Activated naive CD4-positive, alpha-beta T cell (primary cell): ENCODE results near the gene NUMA1.

Source experiments
- DNase-seq, 4 experiments: peaks; one replicate each; lab custom pipeline; 2025; lab: John Stamatoyannopoulos, UW

NUMA1 gene

DNA sequence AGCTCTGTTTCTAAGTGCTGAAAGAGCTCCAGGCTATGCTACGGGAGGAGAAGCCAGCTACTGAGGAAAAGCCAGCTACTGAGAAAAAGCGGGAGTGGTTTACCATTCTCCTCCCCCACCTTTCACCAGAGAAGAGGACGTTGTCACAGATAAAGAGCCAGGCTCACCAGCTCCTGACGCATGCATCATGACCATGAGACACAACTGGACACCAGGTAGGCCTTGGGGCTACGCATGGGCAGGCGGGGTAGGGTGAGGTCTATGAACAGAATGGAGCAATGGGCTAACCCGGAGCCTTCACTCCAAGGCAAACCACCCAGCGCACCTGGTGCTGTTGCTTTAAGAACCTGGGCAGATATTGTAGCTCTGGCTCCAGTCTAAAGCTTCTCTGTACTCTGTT is 80.5 kb downstream of the NUMA1 start:
- no peak for DNase-seq

DNA sequence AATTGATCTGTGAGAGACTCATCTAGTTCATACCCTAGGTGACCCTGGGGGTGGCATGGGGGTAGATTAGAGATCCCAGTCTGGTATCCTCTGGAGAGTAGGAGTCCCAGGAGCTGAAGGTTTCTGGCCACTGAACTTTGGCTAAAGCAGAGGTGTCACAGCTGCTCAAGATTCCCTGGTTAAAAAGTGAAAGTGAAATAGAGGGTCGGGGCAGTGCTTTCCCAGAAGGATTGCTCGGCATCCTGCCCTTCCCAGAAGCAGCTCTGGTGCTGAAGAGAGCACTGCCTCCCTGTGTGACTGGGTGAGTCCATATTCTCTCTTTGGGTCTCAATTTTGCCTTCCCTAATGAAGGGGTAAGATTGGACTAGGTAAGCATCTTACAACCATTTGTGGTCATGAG is 81.0 kb downstream of the NUMA1 start:
- no peak for DNase-seq

DNA sequence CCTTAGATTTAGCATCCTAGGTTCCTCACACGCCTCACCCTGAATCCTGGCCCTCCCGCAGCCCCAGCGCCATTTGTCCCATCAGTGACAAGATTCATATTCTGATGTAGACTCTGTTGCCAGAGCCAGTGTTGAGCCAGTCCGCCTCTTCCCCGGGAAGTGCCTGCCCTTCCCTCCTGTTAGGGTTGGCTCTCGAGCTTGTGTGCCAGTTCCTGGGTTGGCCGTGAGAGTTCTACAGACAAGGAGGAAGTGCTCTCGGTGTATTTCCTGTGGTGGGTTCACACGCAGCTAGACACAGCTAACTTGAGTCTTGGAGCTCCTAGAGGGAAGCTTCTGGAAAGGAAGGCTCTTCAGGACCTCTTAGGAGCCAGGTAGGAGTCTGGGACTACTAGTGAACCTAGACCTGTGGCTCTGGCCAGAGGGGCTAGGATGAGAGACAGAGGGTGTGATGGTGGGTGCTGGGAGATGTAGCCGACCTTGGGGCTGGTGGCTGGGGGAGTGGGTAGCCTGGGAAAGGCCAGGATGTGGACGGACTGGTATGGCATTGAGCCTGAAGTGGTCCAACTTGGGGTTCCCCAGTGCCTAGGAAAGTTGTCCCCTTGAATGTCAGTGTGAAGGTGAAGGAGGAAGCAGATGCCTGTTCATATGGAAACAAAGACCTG is 81.6 kb downstream of the NUMA1 start, which contains the start of gene IL18BP:
Gene IL18BP (plus strand): TSS at position 261 of the 662 bp plus-strand sequence. CDS start 1,076 bp downstream, outside the sequence.
- peak in 1 of 4 experiments; percentile 9 for DNase-seq

DNA sequence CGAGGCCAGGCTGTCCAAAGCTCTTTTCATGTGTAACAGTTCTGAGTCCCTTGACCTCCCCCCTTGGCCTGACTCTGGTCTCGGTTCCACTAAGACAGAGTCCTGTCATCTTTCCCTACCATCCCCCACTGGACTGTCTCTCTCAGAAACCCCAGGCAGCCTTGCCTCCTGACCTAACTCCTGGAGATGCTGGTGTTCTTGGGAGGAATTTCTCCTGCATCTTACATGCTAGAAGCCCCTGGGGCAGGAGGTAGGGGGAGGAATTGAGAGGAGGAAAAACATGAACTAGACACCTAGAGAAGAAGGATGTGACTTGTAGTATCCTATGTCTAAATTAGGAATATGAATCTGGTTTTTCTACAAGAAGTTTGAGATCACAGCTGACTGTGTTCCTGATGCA is 82.3 kb downstream of the NUMA1 start:
- DNase-seq, result no peak

DNA sequence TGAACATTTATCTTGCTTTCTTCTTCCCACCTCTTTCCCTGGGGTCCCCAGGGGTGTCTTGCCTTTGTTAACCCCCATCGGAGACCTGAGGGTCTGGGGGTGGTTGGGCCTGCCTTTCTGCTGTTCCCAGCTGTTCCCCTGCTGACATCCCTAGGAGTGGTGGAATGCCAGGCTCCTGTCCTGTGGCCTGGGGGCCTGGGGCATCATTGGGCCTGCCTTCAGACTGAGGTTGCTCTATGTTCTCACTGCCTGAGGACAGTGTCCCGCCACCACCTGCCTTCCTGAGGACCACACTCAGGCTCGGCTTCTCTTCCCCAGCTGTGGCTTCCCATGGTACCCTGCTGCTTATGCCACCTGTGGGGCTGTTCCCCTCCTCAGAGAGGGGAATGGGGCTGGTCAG is 82.7 kb downstream of the NUMA1 start:
- no peak for DNase-seq

DNA sequence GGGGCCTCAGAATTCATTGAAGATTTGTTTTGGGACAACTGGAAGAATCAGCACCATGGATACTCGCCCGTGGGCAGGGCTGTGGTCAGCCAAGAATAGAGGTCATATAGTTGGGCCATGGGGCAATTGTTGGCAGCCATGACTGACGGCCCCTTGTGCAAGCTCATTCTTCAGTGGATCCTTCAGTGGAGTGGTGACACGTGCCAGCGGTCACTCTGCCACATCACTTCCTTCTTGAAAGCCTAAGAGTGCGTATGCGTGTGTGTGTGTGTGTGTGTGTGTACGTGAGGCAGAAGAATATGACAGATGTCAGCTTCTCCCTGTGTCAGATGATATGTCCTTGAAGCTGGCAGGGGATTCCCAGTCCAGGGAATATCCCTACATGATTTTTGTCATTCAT is 83.4 kb downstream of the NUMA1 start:
- no peak for DNase-seq

DNA sequence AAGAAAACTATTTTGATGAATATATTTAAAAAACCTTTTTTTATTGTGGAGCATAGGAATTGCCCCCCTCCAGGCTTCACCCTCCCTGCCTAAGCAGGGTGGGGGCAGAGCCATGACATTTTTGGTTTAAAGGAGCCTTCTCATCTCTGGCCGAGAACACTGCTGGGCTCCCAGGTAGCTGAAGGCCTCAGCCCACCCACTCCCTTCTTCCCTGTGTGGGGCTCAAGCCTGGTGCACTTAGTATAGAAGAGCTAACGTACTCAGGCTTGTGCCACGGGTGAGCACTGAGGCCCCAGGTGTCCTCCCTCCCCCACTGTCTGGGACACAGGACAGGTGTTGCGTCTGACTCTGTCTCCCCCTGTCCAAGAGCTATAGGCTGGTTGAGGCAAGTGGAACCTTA is 83.8 kb downstream of the NUMA1 start:
- no peak for DNase-seq

DNA sequence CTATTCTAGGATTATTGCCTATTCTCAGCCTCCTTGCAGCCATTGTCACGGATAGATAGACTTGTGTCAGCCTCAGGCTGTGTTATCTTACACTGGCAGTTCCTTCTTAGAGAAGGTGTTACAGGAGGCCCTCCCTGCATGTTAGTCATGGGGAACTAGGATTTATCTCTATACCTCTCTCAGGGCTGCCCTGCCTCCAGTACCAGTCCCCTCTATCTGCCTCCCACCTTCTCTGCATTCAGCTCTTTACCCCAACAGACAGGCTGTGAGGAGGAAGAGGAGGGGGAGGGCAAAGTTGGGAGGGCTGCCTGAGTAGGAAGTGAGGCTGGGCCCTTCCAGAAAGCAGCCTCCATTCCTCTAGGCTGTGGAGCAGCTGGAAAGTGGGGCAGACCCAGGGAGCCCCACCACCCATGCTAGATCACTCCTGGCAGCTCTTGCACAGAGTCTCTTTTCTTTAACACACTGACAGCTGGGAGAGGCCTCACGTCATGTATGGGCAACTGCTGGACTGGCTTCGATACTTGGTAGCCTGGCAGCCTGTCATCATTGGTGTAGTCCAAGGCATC is 84.5 kb downstream of the NUMA1 start:
- no peak for DNase-seq

DNA sequence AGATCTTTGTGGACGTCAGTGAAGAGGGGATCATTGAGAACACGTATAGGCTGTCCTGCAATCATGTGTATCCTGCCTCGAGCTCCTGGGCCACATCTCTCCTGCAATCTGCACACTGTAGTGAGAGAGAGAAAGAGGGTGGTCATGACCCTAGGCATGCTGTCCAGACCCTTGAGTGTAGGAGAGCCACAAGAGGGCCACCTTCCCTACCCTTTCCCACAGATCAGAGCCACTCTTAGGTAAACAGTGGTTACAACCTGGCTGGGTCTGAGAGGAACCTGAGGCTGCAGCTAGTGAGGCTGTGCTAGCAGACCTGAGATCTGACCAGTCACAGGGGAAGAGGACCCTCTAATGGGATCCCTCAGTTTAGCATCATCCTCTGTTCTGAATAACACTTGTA is 85.6 kb downstream of the NUMA1 start:
- no peak for DNase-seq

DNA sequence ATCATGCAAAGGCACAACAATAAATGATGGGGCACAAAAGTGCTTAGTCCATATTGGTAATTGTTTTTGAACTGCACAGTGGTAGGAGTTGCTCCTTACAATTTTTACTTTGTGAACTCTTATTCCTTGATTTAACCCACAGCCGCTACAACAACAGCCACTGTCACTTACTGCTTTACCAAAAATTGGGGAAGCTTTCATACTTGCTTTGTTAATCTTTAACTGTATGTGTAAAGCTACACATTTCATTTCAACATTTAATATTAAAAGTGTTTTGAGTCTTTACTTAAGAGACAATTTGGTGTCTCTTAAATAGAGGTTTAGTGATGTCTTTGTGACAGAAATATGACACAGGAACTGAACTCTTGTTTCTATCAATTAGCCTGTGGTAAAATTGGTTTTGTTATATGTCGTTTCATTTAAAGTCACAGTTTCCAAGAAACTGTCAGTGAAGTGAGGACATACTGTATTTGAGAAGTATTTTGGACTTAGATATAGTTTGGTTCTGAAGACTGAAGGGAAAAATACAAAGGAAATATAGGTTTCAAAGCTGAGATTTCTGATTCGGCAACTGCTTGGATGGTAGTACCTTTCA is 88.1 kb downstream of the NUMA1 start:
- DNase-seq, result no peak

DNA sequence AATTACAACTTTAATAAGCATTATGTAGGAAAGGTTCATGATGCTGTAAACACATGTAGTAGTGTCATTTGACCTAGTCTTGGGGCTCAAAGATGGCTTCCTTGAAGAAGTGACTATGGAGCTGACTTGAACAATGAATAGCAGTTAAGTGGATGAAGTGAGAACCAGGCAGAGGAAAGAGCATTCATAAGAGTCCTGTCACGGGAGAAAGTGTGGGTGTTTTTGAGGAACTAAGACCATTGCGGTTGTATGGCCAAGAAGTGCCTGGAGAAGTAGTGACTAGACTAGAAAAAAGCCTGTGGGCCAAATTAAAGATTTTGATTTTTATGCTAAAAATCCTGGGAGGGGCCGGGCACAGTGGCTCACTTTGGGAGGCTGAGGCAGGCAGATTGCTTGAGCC is 88.8 kb downstream of the NUMA1 start:
- no peak for DNase-seq

DNA sequence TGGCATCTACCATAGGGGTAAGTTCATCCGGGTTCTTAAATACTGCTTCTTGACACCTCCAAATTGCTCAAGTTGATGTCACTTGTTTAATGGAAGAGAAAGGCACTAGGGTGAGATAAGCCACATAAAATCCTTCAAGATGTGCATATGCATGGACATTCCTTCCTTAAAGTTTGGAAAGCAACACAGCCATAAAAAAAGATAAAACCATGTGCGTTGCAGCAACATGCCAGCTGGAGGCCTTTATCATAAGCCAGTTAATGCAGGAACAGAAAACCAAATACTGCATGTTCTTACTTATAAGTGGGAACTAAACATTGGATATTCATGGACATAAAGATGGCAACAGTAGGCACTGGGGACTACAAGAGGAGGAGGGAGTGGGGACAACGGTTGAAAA is 89.6 kb downstream of the NUMA1 start:
- DNase-seq, result no peak

DNA sequence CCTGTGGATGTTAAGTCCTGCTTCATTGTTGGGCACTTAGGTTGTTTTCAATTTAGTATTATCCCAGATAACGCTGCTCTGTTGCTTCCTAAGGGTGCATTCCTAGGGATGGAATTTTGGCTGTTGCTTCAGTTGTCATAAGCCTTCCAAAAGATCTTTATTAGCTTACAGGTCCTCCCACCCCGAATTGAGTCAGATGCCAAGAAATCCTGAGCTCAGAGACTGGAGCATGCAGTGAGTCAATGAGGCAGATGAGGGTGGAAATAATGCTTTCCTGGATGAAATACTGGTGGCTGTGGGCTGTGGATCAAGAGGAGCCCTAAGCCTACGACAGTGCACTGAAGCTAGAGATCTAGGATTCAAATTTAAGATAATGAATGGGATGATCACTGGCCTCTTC is 92.3 kb downstream of the NUMA1 start:
- no peak for DNase-seq

DNA sequence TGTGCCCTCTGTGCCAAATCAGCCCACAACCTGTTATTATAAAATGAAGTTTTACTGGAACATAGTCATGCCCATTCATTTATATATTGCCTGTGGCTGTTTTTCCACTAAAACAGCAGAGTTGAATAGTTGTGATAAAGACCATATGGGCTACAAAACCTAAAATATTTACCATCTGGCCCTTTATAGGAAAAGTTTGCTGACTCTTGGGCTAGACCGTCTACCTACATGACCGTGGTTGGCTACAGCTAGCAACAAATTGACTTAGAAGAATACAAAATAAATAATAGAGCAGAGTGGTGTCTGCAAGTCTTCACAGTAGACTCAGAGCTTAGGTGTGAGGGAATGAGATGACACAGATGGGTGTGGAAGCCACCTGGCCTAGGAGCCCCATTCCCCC is 92.8 kb downstream of the NUMA1 start:
- DNase-seq, result no peak

DNA sequence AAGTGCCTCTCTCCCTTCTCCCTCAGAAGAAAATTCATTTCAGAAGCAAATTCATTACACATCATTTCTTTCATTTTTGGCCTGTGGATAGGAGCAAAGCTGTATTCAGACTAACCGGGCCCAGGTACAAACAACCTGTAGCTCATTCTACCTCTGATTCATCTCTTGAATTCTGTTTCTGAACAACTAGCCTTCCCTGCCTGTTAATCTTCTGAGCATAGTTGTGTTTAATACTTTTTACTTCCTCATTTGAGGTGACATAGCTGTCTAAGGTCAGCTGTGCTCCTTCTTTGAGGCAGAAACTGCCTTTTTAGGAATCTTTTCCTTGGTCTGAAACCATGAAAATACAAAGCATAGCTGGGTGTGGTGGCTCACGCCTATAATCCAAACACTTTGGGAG is 94.2 kb downstream of the NUMA1 start:
- no peak for DNase-seq

DNA sequence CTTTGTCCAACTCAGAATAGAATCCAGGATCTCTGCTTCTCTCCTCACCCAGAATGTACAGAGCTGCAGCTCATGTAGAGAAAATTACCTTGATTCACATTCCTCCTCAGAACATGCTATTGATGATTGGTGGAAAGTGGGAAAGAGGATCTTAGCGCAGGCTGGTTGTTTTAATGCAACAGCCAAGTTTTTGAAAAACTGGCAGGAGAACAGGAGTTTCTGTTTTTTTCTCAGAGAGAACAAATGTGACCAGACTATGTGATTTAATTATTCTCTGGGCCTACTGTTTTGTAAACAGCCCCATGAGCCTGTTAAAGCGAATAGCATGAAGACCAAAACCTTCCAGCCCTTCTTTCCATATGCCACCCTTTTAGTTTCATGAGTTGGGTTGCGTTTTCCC is 100.7 kb downstream of the NUMA1 start:
- no peak for DNase-seq

DNA sequence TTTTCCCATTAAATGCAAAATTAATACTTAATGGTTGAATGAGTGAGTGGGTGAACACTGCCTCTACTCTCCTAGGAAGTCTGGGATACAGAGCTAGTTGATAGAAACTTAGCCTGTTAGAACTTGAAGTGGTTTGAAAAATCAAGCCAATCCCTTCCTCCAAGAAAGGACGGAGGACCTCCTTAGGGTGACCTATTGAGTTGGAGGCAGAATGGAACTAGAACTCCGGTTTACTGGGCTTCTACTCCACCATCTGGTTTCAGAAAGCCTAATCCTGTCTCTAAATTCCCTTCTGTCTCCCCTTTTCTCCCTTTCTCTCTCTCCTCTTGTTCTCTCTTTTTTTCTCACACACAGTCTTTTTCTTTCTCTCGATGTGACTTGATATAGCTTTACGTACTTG is 101.2 kb downstream of the NUMA1 start:
- DNase-seq, result no peak

DNA sequence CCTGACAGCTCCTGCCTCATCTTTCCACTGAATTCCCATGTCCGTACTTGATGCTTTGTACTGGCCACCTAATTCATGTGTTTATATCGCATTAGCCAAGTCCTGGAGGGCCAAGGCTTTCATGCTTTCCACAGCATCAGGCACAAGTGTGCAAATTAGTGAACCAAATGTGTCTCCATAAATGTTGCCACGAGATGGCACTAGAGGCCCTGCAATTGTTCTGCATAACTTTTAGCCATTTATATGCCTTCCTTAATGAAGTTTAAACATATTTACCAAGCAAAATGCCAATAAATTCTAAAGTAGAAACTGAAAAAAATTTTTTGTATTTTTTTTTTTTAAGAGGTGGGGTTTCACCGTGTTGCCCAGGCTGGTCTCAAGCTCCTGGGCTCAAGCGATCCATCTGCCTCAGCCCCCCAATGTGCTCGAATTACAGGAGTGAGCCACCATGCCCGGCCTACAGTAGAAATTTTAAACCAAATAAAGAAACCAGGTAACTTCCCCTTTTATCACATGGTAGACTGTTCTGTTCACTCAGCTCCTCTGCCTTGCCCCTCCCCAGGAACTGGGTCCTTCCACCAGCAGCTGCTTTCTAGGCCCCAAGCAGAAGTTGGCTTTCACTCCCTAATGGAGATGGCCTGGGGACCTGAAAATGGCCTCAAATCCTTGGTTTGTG is 102.5 kb downstream of the NUMA1 start:
- DNase-seq, result peak in 2 of 4 experiments; percentile 16 to 24

DNA sequence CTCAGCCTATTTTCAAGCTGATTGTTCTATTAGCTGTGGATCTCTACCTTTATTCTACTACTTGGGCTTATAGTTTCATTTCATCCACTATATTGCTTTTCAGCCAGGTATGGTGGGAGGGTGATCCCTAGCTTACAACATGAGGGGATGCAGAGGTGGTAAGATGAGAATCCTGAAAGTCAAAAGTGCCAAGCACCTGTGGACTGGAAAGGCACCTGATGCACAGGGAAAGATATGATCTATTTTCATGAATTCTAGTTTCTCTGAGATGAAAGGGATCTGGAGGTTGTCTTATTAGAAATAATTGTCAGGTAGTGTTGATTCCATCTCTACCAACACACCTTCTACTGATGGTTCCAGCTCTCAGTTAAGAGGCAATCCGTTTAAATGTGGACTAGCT is 103.3 kb downstream of the NUMA1 start:
- no peak for DNase-seq

DNA sequence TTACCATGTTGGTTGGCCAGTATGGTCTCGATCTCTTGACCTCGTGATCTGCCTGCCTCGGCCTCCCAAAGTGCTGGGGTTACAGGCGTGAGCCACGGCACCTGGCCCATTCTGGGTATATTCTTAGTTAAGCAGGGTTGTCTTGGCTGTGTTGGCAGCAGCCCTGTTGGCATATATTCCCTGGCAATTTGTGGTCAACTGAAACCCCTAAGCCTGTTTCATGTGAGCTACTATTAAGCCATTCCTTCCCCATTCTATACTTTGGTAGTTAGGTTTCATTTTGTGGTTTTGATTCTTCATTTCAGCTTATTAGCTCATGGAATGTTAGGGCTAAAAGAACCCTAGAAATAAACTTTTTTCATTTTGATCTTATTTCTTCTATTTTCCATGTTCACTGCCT is 103.8 kb downstream of the NUMA1 start:
- no peak for DNase-seq

DNA sequence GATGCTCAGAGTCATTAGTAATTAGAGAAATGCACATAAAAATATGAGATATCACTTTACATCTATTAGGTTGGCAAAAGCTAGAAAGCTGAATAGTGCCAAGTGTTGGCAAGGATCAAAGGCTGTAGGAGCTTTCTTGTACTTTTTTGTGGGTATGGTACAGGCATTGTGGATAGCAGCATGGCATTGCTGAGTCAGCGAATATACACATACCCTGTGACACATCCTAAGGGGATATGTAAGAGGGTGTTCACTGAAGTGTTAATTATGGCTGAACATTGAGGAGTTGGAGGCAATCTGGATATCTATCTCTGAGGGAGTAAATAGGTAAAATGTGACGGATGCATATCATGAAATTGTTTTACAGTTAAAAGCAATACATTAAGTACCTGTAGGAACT is 108.7 kb downstream of the NUMA1 start:
- DNase-seq, result no peak

DNA sequence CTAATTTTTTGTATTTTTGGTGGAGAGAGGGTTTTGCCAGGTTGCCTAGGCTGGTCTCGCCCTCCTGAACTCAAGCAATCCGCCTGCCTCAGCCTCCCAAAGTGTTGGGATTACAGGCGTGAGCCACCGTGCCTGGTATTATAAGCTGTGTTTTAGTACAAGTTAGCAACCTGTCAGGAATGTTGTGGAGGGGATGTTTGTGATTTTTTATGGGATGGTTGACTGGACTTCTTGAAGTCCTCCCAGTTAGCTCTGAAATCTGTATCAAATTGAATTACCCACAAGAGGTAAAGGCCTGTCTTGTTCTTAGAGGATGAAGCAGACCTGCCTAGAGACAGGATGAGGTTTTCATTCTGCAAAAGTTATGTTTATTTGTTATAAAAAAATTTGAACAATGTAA is 115.7 kb downstream of the NUMA1 start:
- DNase-seq, result no peak

DNA sequence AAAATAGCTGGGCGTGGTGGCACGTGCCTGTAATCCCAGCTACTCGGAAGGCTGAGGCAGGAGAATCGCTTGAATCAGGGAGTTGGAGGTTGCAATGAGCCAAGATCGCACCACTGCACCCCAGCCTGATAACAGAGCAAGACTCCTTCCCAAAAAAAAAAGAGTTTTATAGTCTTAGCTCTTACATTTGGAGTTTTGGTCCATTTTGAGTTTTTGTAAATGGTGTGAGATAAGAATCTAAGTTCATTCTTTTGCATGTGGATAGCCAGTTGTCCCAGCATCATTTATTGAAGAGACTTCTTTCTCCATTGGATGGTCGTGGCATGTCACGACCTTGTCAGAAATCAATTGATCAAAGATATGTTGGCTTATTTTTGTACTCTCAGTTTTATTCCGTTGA is 116.9 kb downstream of the NUMA1 start:
- DNase-seq, result no peak
